Measurements from ENCODE around the gene ERC1. TPM values are rescaled to one million over a fixed set of nuclear protein-coding genes. Genes with fewer than 3 reads are reported as not detected.

ERC1 gene
- total and polyA plus RNA-seq, 9 of the 15 experiments (the other 6 are each of a cell fraction or from before 2014, with no cell fraction given) = 0.74 to 11.8 (median 4.8) TPM

DNA sequence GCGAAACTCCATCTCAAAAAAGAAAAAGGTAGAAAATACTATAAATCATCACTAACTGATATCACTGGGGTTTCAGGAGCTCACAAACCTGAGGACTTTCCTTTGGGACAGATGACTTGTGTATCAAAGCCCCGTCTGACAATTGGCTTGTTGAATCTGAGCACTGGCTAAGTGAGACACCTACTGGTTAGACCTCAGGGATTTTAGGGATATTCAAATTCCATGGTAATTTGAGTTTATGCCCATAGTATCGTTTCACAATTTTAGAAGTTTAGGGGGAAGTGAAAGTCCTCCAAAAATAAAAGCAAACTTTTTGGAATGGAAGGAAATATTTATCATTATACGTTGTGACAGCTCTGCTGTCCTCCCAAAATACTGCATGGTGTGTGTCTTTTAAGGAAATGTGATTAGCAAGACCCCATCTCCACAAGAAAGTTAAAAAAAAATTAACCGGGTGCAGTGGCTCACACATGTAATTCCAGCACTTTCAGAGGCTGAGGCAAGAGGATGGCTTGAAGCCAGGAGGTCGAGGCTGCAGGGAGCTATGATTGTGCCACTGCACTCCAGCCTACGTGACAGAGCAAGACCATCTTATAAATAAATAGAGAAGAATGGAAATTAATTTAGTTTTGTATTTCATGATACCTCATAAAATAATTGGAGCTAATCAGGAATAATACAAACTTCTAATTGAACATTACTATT is 554.1 kb downstream of the ERC1 start:
- FAIRE-seq = no peak
- Histone ChIP-seq H3K9me1 (ENCODE audit: control insufficient read depth, insufficient read depth, low read length) (no peaks in the 10 kb centered on the region), H3K27me3 (ENCODE audit: control insufficient read depth in 2 of 2, insufficient read depth in 2 of 2, low read length in 2 of 2) (no peaks in the 10 kb centered on the region), H3K4me2 (ENCODE audit: insufficient read depth, low read length) (no peak overlapping the region), H3K9ac (ENCODE audit: insufficient read depth in 1 of 2, low read depth in 2 of 2, low read length in 2 of 2) (no peak overlapping the region), H4K20me1 (replicated peaks; ENCODE audit: control insufficient read depth, insufficient read depth, low read length) (no peaks in the 10 kb centered on the region), H3K9me3 (replicated peaks; ENCODE audit: control insufficient read depth, insufficient read depth, low read depth, low read length) (no peaks in the 10 kb centered on the region), H3K36me3 (ENCODE audit: control insufficient read depth, insufficient read depth, low read length) (no peaks in the 10 kb centered on the region), H3K27ac (ENCODE audit: extremely low read depth, low read depth, low read length) (no peak overlapping the region), H3K4me3 (no peak overlapping the region), H2AFZ (ENCODE audit: low read depth, low read length) (no peak overlapping the region), H3K4me1 (replicated peaks in 1 of 2; ENCODE audit: control insufficient read depth in 2 of 2, insufficient read depth in 2 of 2, low read length in 2 of 2) (peaks cover 4% of the 10 kb centered on the region in 2 experiments; a peak in 3 of 5 replicates), H3K79me2 (ENCODE audit: control insufficient read depth, insufficient read depth, low read length) (no peaks in the 10 kb centered on the region; the same call in 2 of the 3 replicates)
- WGBS (ENCODE audit: insufficient coverage, low coverage, missing lambda C conversion rate) = 78% methylated on average over 6 of the region's 7 CpGs
- POLR2A ChIA-PET = no interaction called here
- CTCF ChIA-PET (ENCODE audit: low intra/inter-chr PET ratio) = no interaction called here
- intact Hi-C loops (cut with micrococcal nuclease) (no loop called here), in situ Hi-C loops (cut with MboI) (no loop called here)
- TF ChIP-seq U2AF1 (optimal IDR thresholded peaks at IDR 0.05; ENCODE audit: low read depth, low read length) = no peak
- no peak for TF ChIP-seq FOXK1 (CRISPR knock-in tag; IDR thresholded peaks at IDR 0.05; ENCODE audit: borderline replicate concordance)
- TF ChIP-seq, protein P1, sequence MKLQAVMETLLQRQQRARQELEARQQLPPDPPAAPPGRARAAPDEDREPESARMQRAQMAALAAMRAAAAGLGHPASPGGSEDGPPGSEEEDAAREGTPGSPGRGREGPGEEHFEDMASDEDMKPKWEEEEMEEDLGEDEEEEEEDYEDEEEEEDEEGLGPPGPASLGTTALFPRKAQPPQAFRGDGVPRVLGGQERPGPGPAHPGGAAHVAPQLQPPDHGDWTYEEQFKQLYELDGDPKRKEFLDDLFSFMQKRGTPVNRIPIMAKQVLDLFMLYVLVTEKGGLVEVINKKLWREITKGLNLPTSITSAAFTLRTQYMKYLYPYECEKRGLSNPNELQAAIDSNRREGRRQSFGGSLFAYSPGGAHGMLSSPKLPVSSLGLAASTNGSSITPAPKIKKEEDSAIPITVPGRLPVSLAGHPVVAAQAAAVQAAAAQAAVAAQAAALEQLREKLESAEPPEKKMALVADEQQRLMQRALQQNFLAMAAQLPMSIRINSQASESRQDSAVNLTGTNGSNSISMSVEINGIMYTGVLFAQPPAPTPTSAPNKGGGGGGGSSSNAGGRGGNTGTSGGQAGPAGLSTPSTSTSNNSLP (IDR thresholded peaks at IDR 0.05; ENCODE audit: borderline replicate concordance, low read depth, low read length) = no peak
- no peak for TF ChIP-seq NFYB (IDR thresholded peaks at IDR 0.05; ENCODE audit: extremely low read depth, insufficient read length)
- no TSS peak for BruUV-seq (replicated peaks)
- DNase-seq (ENCODE audit: extremely low read depth in 1 of 4, low spot score in 3 of 4) = no peak
- no peak for ATAC-seq

Other genes with a start within 250 kb of the ERC1 start
- gene WNK1, start 238.6 kb upstream of the ERC1 start, total RNA-seq (2014; rRNA removed) = 21.4 and 24.7 TPM in 2 replicates
- gene WNK1, start 238.6 kb upstream of the ERC1 start, total RNA-seq (2014; rRNA removed; fragmentation: Illumina TruSeq; extraction: Trizol) = 32.5 and 33.3 TPM in 2 replicates
- 32.0 and 37.2 TPM in 2 replicates for gene WNK1, start 238.6 kb upstream of the ERC1 start, total RNA-seq (2015; rRNA removed; fragmentation: Illumina TruSeq; extraction: Trizol)
- 59.1 and 73.9 TPM in 2 replicates for gene WNK1, start 238.6 kb upstream of the ERC1 start, total RNA-seq (2021)
- 30.8 and 31.0 TPM in 2 replicates for gene WNK1, start 238.6 kb upstream of the ERC1 start, polyA plus RNA-seq (2011; rRNA removed)
- gene WNK1, start 238.6 kb upstream of the ERC1 start, polyA plus RNA-seq (2014; fragmentation: Illumina TruSeq; extraction: Trizol) = 62.6 and 66.0 TPM in 2 replicates
- 10 to 100 TPM in 1 of 2 experiments, 1 to 10 TPM in 1; 4.3 to 13.2 TPM for gene WNK1, start 238.6 kb upstream of the ERC1 start, polyA plus RNA-seq (2014; fragmentation: Nextera tagmentation; extraction: Ambion mirVana)
- 27.2 and 30.8 TPM in 2 replicates for gene WNK1, start 238.6 kb upstream of the ERC1 start, polyA plus RNA-seq (2014; rRNA removed)
- gene RAD52, start 41.5 kb upstream of the ERC1 start, total RNA-seq (2014; rRNA removed) = 8.6 and 8.7 TPM in 2 replicates
- 9.3 and 9.9 TPM in 2 replicates for gene RAD52, start 41.5 kb upstream of the ERC1 start, total RNA-seq (2014; rRNA removed; fragmentation: Illumina TruSeq; extraction: Trizol)
- 11.8 TPM in 2 replicates for gene RAD52, start 41.5 kb upstream of the ERC1 start, total RNA-seq (2015; rRNA removed; fragmentation: Illumina TruSeq; extraction: Trizol)
- gene RAD52, start 41.5 kb upstream of the ERC1 start, total RNA-seq (2021) = 7.6 and 9.8 TPM in 2 replicates
- 12.3 and 13.5 TPM in 2 replicates for gene RAD52, start 41.5 kb upstream of the ERC1 start, polyA plus RNA-seq (2011; rRNA removed)
- gene RAD52, start 41.5 kb upstream of the ERC1 start, polyA plus RNA-seq (2014; fragmentation: Illumina TruSeq; extraction: Trizol) = 7.2 and 10.1 TPM in 2 replicates
- gene RAD52, start 41.5 kb upstream of the ERC1 start, polyA plus RNA-seq (2014; fragmentation: Nextera tagmentation; extraction: Ambion mirVana) = 1 to 10 TPM; 1.3 to 1.6 TPM
- gene RAD52, start 41.5 kb upstream of the ERC1 start, polyA plus RNA-seq (2014; rRNA removed) = 11.0 and 15.9 TPM in 2 replicates

All from K562 (cell line).